Esophagus (tissue), 2 donors: ENCODE measurements around the gene ZNF195. TPM values are rescaled to one million over a fixed set of nuclear protein-coding genes. Genes with fewer than 3 reads are reported as not detected.
"Not testable (repeated sequence)": the region's sequence is repeated elsewhere in the genome, so short reads cannot be mapped to it uniquely, and the experiment has no call there.

Experiments used
- H3K27ac ChIP-seq, 2 donors: one replicate each; pipeline ENCODE4 v1.5.1; 2013; ENCODE audit warnings: low read depth in 2 of 2, mild to moderate bottlenecking in 2 of 2, inconsistent platforms in 1 of 2, low read length in 1 of 2, moderate library complexity in 1 of 2
- H3K27me3 ChIP-seq, 2 donors: one replicate each; pipeline ENCODE4 v1.6.1; 2013; ENCODE audit warnings: low read length in 2 of 2, control low read depth in 1 of 2, mild to moderate bottlenecking in 1 of 2; ENCODE audit not compliant: insufficient read depth in 2 of 2, control insufficient read depth in 1 of 2
- H3K36me3 ChIP-seq, 2 donors: one replicate each; pipeline ENCODE4 v1.6.1; 2013; ENCODE audit warnings: low read length in 1 of 2; ENCODE audit not compliant: control insufficient read depth in 2 of 2, insufficient read depth in 2 of 2
- H3K4me1 ChIP-seq, 2 donors: one replicate each; pipeline ENCODE4 v1.6.1; 2013; ENCODE audit warnings: low read length in 1 of 2; ENCODE audit not compliant: control insufficient read depth in 2 of 2, insufficient read depth in 2 of 2
- H3K4me3 ChIP-seq, 2 donors: one replicate each; pipeline ENCODE4 v1.5.1; 2013; ENCODE audit warnings: low read length in 2 of 2, mild to moderate bottlenecking in 2 of 2, low read depth in 1 of 2, moderate library complexity in 1 of 2
- H3K9me3 ChIP-seq, 2 donors: one replicate each; pipeline ENCODE4 v1.6.1; 2013; ENCODE audit warnings: mild to moderate bottlenecking in 2 of 2, low read depth in 1 of 2, low read length in 1 of 2, moderate library complexity in 1 of 2; ENCODE audit not compliant: control insufficient read depth in 2 of 2, insufficient read depth in 1 of 2
- WGBS, 2 donors: extraction: QIAGEN DNeasy Blood & Tissue Kit; methylation state at CpG; one replicate each; pipeline ENCODE4 v1.1.7; 2013; 5-methylcytosine and 5-hydroxymethylcytosine counted together
- polyA plus RNA-seq, 2 donors: library from polyadenylated mRNA; stranded (reverse); fragments of 200-250 nt; gene quantifications; one replicate each; pipeline ENCODE4 v1.2.3, GENCODE V29; 2013
- donor health status: healthy with polysubstance abuse.
- donor health status: Bipolar disorder and iron deficiency.

The ZNF195 gene
- polyA plus RNA-seq = 1 to 10 TPM; 7.4 to 9.5 TPM

- WGBS, 2 donors = 1% methylated on average over 53 to 54 of the region's 54 CpGs
- H3K27ac ChIP-seq = peak within 1 kb of the TSS; percentile 60 to 87
- H3K4me1 ChIP-seq = peaks cover 2% of the 10 kb centered on the region in 2 donors
- H3K36me3 ChIP-seq = peaks cover 0 to 3% of the 10 kb centered on the region in 2 donors
- H3K27me3 ChIP-seq = no peaks in the 10 kb centered on the region
- no peaks in the 10 kb centered on the region for H3K9me3 ChIP-seq
- H3K4me3 ChIP-seq = peak within 1 kb of the TSS; percentile 97 to 100
Observed at GRCh38 chr11:3378426-3379423, at the start of gene ZNF195. TSS of gene ZNF195 (minus strand) at chr11:3379146. CDS start at chr11:3379040, 106 bp downstream.

GRCh38 chr11:3428076-3428475 lies 49.1 kb upstream of the ZNF195 start:
- 78 to 83% methylated on average over 10 of the region's 10 CpGs for WGBS, 2 donors
- not testable (repeated sequence) for H3K27me3 ChIP-seq, H3K4me1 ChIP-seq, H3K4me3 ChIP-seq, H3K27ac ChIP-seq, H3K36me3 ChIP-seq, H3K9me3 ChIP-seq

GRCh38 chr11:3426541-3426940 lies 47.6 kb upstream of the ZNF195 start:
- not testable (repeated sequence) for H3K9me3 ChIP-seq, H3K36me3 ChIP-seq, H3K4me3 ChIP-seq, H3K4me1 ChIP-seq, H3K27ac ChIP-seq, H3K27me3 ChIP-seq
- WGBS, 2 donors = 82 to 84% methylated on average over 8 of the region's 8 CpGs

- H3K36me3 ChIP-seq, H3K4me1 ChIP-seq, H3K27ac ChIP-seq, H3K4me3 ChIP-seq, H3K27me3 ChIP-seq, H3K9me3 ChIP-seq: not testable (repeated sequence)
- 19 to 29% methylated on average over 5 of the region's 5 CpGs for WGBS, 2 donors
Observed at GRCh38 chr11:3423928-3424327, 45.0 kb upstream of the ZNF195 start.

GRCh38 chr11:3423138-3423731 lies 44.3 kb upstream of the ZNF195 start:
- peak overlapping the region; percentile 33 to 76 for H3K27ac ChIP-seq
- H3K9me3 ChIP-seq, H3K27me3 ChIP-seq, H3K36me3 ChIP-seq, H3K4me1 ChIP-seq: not testable (repeated sequence)
- WGBS, 2 donors = 1 to 2% methylated on average over 26 to 46 of the region's 46 CpGs
- H3K4me3 ChIP-seq = peak overlapping the region; percentile 47 to 49

GRCh38 chr11:3422380-3423137 lies 43.6 kb upstream of the ZNF195 start:
- not testable (repeated sequence) for H3K9me3 ChIP-seq, H3K27me3 ChIP-seq, H3K4me1 ChIP-seq, H3K36me3 ChIP-seq
- Histone ChIP-seq H3K4me3 (peak overlapping the region; percentile 57 to 61), H3K27ac (peak overlapping the region; percentile 76 to 85)
- WGBS, 2 donors = 1% methylated on average over 62 to 66 of the region's 66 CpGs

GRCh38 chr11:3421608-3422379 lies 42.8 kb upstream of the ZNF195 start:
- Histone ChIP-seq H3K4me3 (peak overlapping the region; percentile 57 to 61), H3K27ac (peak overlapping the region; percentile 33 to 64)
- H3K9me3 ChIP-seq, H3K4me1 ChIP-seq, H3K27me3 ChIP-seq, H3K36me3 ChIP-seq: not testable (repeated sequence)
- WGBS, 2 donors = 4% methylated on average over 35 to 42 of the region's 42 CpGs

GRCh38 chr11:3420281-3421042 lies 41.5 kb upstream of the ZNF195 start:
- H3K27ac ChIP-seq, H3K36me3 ChIP-seq, H3K4me3 ChIP-seq, H3K4me1 ChIP-seq, H3K27me3 ChIP-seq, H3K9me3 ChIP-seq: not testable (repeated sequence)
- 66 to 72% methylated on average over 8 to 10 of the region's 10 CpGs for WGBS, 2 donors
